H4 (cell line): Measurements from ENCODE around the gene FLRT2. TPM values are rescaled to one million over a fixed set of nuclear protein-coding genes. Genes with fewer than 3 reads are reported as not detected.

Experiments used
- DNase-seq: peaks from one replicate; pipeline ENCODE4 v3.0.0-alpha.2; 2015; ENCODE audit warnings: low spot score
- total RNA-seq: library from RNA; depleted of rRNA; stranded (reverse); fragments of >200 nt; shearing (Covaris generic); gene quantifications from 2 replicates; pipeline ENCODE4 v1.2.3, GENCODE V29; 2014

FLRT2 gene
- total RNA-seq, 1 experiment from 2014 or later = 13.7 TPM

DNA sequence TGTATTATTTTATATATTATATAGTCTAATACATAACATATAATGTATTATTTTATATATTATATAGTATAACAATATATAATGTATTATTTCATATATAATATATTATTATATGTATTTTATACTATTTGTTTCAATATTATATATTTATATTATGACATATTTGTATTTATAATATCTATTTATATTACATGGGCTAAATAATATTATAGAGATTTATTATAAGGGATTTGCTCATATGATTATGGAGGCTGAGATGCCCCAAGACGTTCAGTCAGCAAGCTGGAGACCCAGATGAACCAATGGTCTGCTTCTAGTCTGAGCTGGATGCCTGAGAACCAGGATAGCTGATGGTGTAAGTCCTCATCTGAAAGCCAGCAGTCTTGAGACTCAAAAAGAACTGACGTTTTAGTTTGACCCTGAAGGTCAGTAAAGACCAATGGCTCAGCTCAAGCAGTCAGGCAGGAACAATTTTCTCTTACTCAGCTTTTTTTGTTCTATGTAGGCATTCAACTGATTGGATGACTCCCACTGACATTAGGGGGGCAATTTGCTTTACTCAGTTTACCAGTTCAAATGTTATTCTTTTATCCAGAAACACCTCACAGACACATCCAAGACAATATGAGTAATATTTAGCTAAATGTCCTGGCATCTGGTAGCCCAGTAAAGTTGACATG is 130.4 kb downstream of the FLRT2 start:
- no peak for DNase-seq

DNA sequence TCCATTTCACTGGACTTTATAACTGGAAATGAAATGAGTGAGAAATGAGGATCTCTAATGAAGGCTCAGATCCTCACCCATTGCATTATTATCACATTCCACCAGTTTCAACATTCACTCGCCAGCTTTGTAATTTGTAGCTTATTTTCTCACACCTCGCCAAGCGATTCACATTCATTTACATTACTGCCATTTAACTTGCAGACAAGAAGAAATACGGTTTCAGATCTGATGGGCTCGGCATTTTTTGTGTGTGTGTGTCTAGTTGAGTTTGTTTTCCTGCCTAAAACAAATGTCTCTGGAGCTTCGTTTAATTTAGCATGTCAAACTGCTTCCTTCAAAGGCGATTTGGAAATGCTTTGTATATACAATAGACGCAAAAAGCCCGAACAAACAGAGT is 132.2 kb downstream of the FLRT2 start:
- no peak for DNase-seq

DNA sequence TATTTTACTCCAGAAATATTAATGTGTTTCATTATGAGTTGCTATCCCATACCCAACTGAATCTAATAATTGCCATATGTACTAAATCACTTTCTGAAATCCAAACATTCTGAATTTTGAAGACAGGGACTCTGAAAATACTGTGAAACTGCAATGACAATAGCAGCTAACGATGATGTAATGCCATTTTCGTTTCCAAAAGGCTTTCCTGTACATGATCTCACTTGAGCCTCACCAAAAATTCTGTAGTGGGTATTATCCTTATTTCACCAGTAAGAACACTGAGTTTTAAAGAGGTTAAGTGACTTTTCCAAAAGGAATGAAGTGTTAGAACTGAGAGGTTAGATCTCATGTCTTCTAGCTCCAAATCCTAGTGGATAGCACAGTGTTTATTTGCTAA is 133.3 kb downstream of the FLRT2 start:
- DNase-seq = no peak

DNA sequence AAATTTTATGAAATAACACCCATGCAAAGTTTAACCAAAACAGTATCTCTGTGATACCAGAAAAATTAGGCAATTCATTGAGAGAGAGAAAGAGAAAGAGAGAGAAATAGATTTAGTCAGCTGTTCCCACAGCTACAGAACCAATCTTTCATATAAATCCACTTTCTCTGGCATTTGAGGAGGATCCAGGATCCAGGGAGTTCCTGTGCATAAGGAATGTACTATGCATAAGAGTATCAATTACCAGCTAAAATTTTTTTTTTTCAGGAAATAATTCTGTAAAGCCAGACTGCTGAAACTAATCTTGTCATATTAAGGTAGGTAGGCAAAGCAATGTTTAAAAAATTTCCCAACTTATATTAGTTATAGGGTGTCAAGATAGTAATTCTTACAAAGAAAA is 133.7 kb downstream of the FLRT2 start:
- DNase-seq = no peak

DNA sequence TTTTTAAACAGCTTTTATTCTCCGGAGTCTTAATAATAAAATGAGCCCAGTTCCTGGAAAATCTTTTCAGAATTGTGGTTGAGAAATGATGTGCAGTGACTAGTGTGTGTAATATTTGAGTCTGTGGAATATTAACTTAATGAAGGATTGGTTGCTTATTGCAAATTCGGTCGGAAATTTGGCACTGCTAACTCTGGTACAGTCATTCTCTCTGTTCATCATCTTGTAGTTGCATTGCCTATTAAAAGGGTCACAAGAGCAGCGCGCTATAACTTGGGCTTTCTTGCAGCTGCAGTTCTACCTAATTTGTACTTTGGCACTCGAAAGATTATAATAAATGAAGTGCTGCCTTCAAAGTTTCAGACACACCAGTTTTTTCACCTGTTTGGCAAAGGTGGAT is 146.0 kb downstream of the FLRT2 start:
- no peak for DNase-seq

DNA sequence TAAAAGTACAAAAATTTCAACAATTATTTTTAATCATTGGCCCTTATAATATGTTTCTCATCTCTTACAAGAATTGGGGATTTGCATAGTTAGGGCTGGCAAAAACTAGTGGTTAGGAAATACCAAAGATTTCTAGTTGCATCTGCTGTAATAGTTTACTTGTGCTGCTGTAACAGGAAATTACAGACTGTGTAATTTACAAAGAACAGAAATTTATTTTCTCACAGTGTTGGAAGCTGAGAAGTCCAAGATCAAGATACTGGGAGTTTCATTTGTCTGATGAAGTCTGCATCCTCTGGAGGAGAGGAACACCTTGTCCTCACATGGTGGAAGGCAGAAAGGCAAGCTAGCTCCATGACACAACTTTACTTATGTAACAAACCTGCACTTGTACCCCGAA is 157.0 kb downstream of the FLRT2 start:
- DNase-seq = no peak

DNA sequence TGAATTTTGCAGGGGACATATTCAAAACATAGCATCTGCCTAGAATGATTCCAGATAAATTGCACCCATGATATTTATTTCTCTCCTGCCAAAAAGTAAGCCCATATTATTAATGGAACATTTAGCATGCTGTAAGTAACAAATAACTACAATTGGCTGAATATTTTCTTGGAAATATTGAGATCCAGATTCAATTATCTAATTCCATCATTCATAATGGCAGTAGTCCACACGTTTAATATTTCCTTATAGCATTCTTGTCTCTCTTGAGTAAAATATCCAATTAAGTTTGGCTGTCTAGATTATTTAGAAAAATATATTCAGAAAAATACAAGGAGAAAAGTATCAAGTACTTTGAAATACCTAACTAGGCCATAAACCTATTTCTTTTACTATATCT is 157.5 kb downstream of the FLRT2 start:
- DNase-seq = no peak

DNA sequence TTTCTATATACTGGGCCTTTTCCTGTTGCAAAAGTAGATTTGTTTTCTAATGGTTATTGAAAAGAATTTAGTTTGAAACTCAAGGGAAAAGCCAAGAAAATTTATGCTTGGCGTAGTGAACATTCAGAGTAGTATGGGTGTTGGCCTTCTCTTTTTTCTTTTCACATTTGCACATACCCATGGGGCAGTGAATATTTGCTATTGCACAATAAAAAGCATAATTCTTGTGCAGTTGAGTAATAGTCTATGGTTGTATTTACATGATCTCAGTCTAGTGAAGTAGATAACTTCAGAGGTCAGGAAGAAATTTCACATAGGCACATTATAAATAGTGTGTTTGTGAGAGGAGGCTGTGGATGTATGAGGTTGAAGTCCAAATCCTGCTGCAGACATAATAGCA is 158.1 kb downstream of the FLRT2 start:
- no peak for DNase-seq

DNA sequence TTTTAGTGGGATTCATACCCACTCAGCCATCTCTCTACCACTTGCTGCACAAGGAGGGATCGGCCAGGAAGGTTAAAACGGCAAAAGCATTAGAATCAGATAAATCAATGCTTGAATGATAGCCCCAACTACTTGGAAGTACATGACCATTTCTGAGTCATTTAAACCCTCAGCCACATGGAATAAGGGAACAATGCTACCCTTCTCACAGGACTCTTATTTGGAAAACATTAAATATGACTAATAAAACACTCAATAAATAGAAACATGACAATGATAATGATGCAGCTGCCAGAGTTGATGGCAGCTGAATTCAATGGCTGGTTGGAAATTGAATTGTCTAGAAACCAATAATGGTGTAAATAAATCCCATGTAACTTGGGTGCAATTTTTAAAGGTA is 165.4 kb downstream of the FLRT2 start:
- DNase-seq = no peak

DNA sequence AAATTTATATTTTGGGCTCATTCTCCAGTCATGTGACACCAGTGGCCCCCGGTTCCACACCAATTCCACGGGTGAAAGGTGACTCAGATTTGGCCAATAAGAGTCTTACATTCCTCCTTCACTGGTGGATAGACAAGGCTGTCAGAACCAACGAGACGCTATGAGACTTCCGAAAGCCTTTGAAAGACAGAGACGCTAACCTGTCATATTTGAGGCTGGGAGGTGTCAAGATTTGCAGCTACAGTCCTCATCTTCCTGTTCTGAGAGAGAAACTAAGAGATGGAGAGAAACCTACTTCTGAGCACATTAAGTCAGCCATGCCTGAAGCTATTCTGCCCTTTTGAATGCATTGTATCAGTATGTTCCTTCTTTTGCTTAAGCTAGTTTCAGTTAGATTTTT is 171.2 kb downstream of the FLRT2 start:
- DNase-seq = no peak

DNA sequence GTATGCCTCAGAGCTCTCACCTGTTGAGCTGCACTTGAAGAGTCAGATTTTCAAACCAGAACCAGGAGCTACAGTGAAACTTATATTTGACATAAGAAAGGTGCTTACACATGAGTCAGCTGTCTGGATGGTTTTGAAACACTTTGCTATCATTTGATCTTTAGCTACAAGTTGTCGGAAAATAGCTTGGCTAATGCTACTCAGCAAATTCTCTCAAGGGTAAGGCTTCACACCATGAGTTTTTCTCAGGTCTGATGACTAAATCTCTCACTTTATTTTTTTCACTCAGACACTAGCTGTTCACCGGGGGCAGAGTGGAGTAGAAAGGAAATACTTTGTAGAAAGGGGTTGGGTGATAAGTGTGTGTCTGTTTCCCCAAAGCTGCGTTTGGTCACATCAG is 171.8 kb downstream of the FLRT2 start:
- no peak for DNase-seq

DNA sequence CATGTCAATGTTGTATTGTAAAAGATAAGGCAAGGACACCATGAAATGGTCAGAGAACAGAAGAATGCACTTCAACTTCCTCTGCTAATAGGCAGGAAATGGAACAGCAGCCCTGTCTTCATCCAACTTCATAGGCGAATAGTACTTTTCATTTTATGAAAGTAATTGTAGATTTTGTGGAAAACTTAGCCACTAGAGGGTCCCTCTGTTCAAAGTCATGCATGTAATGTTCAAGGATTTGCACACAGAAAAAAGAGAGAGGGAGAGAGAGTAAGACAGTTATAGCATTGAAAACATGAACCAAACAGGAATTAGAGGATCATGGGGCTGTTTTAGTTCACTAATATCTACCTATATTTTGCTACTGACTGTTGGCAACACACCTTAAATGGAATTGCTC is 172.2 kb downstream of the FLRT2 start:
- DNase-seq = no peak

DNA sequence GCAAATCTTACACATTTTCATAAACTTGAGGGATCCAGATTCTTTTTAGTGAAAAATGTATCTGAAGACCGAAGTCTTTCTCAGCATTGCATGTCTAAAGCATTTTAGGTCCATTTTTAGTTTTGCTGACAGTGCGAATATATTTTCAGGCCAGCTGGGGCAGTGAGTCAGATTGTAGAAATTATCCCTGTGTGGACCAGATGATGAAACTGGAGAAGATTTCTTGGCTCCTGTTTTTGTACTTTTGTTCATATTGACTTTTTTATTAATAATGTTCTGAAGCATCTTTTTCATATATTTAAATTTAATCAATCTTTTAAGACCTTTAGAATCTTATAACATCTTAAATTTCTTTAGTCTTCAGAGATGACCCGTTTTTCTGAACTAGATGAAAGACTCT is 173.1 kb downstream of the FLRT2 start:
- no peak for DNase-seq
